K562 (cell line): Measurements from ENCODE around the gene CCNL2. TPM values are rescaled to one million over a fixed set of nuclear protein-coding genes. Genes with fewer than 3 reads are reported as not detected.

Experiments
- ATAC-seq: fragments of 200-7000 bp; cut with Tn5 transposase; 3 replicates; pipeline ENCODE4 v1.9.1; 2020; ENCODE audit warnings: moderate library complexity
- BruUV-seq: library from RNA; stranded (reverse); fragments of 400-500 nt; replicated peaks from 2 replicates; lab custom pipeline; 2021; lab: Mats Ljungman, UMichigan
- CTCF ChIA-PET: fragments of 300-600 bp; formaldehyde crosslinking; extraction: SDS; loops from one replicate; lab custom pipeline; 2021; ENCODE audit warnings: low intra/inter-chr PET ratio; lab: Yijun Ruan, JAX
- POLR2A ChIA-PET: fragments of 300-600, 350-650 bp; sonication (Branson Sonifier 250); formaldehyde crosslinking; extraction: SDS; loops from one replicate; lab custom pipeline; 2021; ENCODE audit warnings: antibody characterized with exemption, inconsistent platforms; lab: Yijun Ruan, JAX
- DNase-seq, 4 experiments: peaks; one replicate each; pipeline versions ENCODE4 v3.0.0 to v3.0.0-alpha.2; 2011 to 2018; ENCODE audit warnings: low spot score in 3 of 4, mixed read lengths in 3 of 4; ENCODE audit errors: extremely low read depth in 1 of 4
- FAIRE-seq: peaks from 2 replicates; lab custom pipeline; 2011; peaks lifted over from hg19 to GRCh38; lab: Jason Lieb, UNC
- H2AFZ ChIP-seq: 2 replicates; pipeline ENCODE4 v1.6.0; 2011; ENCODE audit warnings: low read depth, low read length, control low read depth, inconsistent platforms
- H3K27ac ChIP-seq: fragments of 200-600 bp; 3 replicates; pipeline ENCODE4 v1.8.0; 2011; ENCODE audit warnings: low read depth, mild to moderate bottlenecking, control low read depth, inconsistent platforms, low read length, moderate library complexity, mixed read lengths; ENCODE audit errors: extremely low read depth
- H3K27me3 ChIP-seq, 2 experiments: fragments of 300-600 bp in 1 of 2; 2 replicates in 1 of 2; 3 replicates in 1 of 2; pipeline versions ENCODE4 v1.6.0 to v1.8.0; 2011; ENCODE audit warnings: inconsistent platforms in 2 of 2, low read length in 2 of 2, mild to moderate bottlenecking in 1 of 2, mixed read lengths in 1 of 2, moderate library complexity in 1 of 2; ENCODE audit not compliant: control insufficient read depth in 2 of 2, insufficient read depth in 2 of 2
- H3K36me3 ChIP-seq: fragments of 300-600 bp; 3 replicates; pipeline ENCODE4 v1.8.0; 2011; ENCODE audit warnings: mild to moderate bottlenecking, low read length, inconsistent platforms; ENCODE audit not compliant: control insufficient read depth, insufficient read depth
- H3K4me1 ChIP-seq, 2 experiments: fragments of 200-600 bp in 1 of 2; replicated peaks in 1 of 2; 2 replicates in 1 of 2; 3 replicates in 1 of 2; pipeline versions ENCODE4 v1.5.1 to v1.8.0; 2011; ENCODE audit warnings: inconsistent platforms in 2 of 2, low read length in 2 of 2, mild to moderate bottlenecking in 1 of 2, mixed read lengths in 1 of 2, moderate library complexity in 1 of 2; ENCODE audit not compliant: control insufficient read depth in 2 of 2, insufficient read depth in 2 of 2
- H3K4me2 ChIP-seq: 2 replicates; pipeline ENCODE4 v1.6.1; 2011; ENCODE audit warnings: low read length, control low read depth, inconsistent platforms, mixed read lengths; ENCODE audit not compliant: insufficient read depth
- H3K4me3 ChIP-seq: fragments of 200-600 bp; sonication (generic), shearing (Covaris generic); 2 replicates; pipeline ENCODE4 v1.5.1; 2016; ENCODE audit warnings: control low read depth, inconsistent platforms
- H3K79me2 ChIP-seq: fragments of 200-600 bp; 3 replicates; pipeline ENCODE4 v1.8.0; 2011; ENCODE audit warnings: low read length, inconsistent platforms; ENCODE audit not compliant: control insufficient read depth, insufficient read depth
- H3K9ac ChIP-seq, 2 experiments: 2 replicates each; pipeline versions ENCODE4 v1.6.0 to v1.6.1; 2011; ENCODE audit warnings: low read depth in 2 of 2, low read length in 2 of 2, control low read depth in 1 of 2, inconsistent platforms in 1 of 2, mild to moderate bottlenecking in 1 of 2, mixed read lengths in 1 of 2; ENCODE audit not compliant: insufficient read depth in 1 of 2
- H3K9me1 ChIP-seq: one replicate; pipeline ENCODE4 v1.6.0; 2011; ENCODE audit warnings: inconsistent platforms, mild to moderate bottlenecking, low read length, moderate library complexity; ENCODE audit not compliant: control insufficient read depth, insufficient read depth
- H3K9me3 ChIP-seq: replicated peaks from 2 replicates; pipeline ENCODE4 v1.5.1; 2011; ENCODE audit warnings: low read depth, low read length, inconsistent platforms; ENCODE audit not compliant: control insufficient read depth, insufficient read depth
- H4K20me1 ChIP-seq: replicated peaks from 2 replicates; pipeline ENCODE4 v1.6.1; 2011; ENCODE audit warnings: low read length, inconsistent platforms, mixed read lengths; ENCODE audit not compliant: control insufficient read depth, insufficient read depth
- AFF4 ChIP-seq: sonication (generic); formaldehyde crosslinking; IDR thresholded peaks from 2 replicates; pipeline ENCODE4 v1.8.0; 2023; ENCODE audit warnings: mild to moderate bottlenecking, missing genetic modification reagents
- ELF4 ChIP-seq: fragments of 450-650 bp; formaldehyde crosslinking; IDR thresholded peaks from 2 replicates; pipeline ENCODE4 v1.4.0; 2022; ENCODE audit warnings: missing genetic modification characterization
- FOXA3 ChIP-seq, 2 experiments: fragments of 450-650 bp in 1 of 2; sonication (generic) in 1 of 2; formaldehyde crosslinking; IDR thresholded peaks in 1 of 2; conservative IDR thresholded peaks in 1 of 2; 2 replicates each; pipeline versions ENCODE4 v1.4.0 to v1.8.0; 2020 to 2022; ENCODE audit warnings: mild to moderate bottlenecking in 2 of 2, missing genetic modification reagents in 1 of 2
- HSF4 ChIP-seq: fragments of 250-450 bp; sonication (Bioruptor Pico); IDR thresholded peaks from 2 replicates; pipeline ENCODE4 v2.1.2; 2022; ENCODE audit warnings: mild to moderate bottlenecking, moderate library complexity, borderline replicate concordance
- SP1 ChIP-seq: sonication (generic); formaldehyde crosslinking; IDR thresholded peaks from 2 replicates; pipeline ENCODE4 v1.8.1; 2022; ENCODE audit warnings: mild to moderate bottlenecking, missing genetic modification reagents
- ZNF77 ChIP-seq: fragments of 250-450 bp; sonication (Bioruptor Pico); IDR thresholded peaks from 2 replicates; pipeline ENCODE4 v1.5.0; 2020
- WGBS: fragments of 100-300 bp; shearing (Covaris generic); methylation state at CpG from one replicate; pipeline ENCODE4 v1.1.6; 2016; ENCODE audit warnings: low coverage, mixed read lengths; ENCODE audit not compliant: insufficient coverage; ENCODE audit errors: missing lambda C conversion rate; 5-methylcytosine and 5-hydroxymethylcytosine counted together
- in situ Hi-C: fragments of 300-500 bp; cut with MboI; formaldehyde crosslinking; loops from 4 replicates; pipeline ENCODE4 v1.15.0; 2018; ENCODE audit warnings: inconsistent platforms, mixed read lengths
- intact Hi-C: fragments of 100-400 bp; cut with micrococcal nuclease; formaldehyde crosslinking; loops from 2 replicates; pipeline ENCODE4 v1.14.2; 2022
- polyA plus RNA-seq, 8 experiments: library from polyadenylated mRNA; depleted of rRNA in 4 of 8; stranded (reverse) in 5 of 8; unstranded in 3 of 8; fragments of >200 nt; fragmentation: Nextera tagmentation in 2 of 8; fragmentation: Illumina TruSeq in 1 of 8; extraction: Ambion mirVana in 2 of 8; extraction: Trizol in 1 of 8; gene quantifications; 2 replicates each; pipeline versions ENCODE4 v1.2.1 to v1.2.3, GENCODE V29; 2011 to 2014; ENCODE audit warnings: inconsistent platforms in 1 of 8, missing spikeins in 1 of 8
- total RNA-seq, 7 experiments: library from RNA; depleted of rRNA in 6 of 7; stranded (reverse); fragments of >200 nt in 6 of 7; fragmentation: Illumina TruSeq in 2 of 7; extraction: Trizol in 2 of 7; gene quantifications; 2 replicates each; pipeline versions ENCODE4 v1.2.1 to v1.2.3, GENCODE V29; 2011 to 2021; ENCODE audit warnings: low replicate concordance in 1 of 7
- TF ChIP-seq, protein P1 (sequence below), 2 experiments: fragments of 450-650 bp in 1 of 2; sonication (generic) in 1 of 2; formaldehyde crosslinking in 1 of 2; IDR thresholded peaks; 2 replicates each; pipeline versions ENCODE4 v1.7.1 to v1.9.0; 2016 to 2022; ENCODE audit warnings: inconsistent platforms in 1 of 2, mild to moderate bottlenecking in 1 of 2, missing genetic modification reagents in 1 of 2

Gene CCNL2
- total and polyA plus RNA-seq, 9 of the 15 experiments (the other 6 are each of a cell fraction or from before 2014, with no cell fraction given) = 2.8 to 287 (median 94.5) TPM

DNA sequence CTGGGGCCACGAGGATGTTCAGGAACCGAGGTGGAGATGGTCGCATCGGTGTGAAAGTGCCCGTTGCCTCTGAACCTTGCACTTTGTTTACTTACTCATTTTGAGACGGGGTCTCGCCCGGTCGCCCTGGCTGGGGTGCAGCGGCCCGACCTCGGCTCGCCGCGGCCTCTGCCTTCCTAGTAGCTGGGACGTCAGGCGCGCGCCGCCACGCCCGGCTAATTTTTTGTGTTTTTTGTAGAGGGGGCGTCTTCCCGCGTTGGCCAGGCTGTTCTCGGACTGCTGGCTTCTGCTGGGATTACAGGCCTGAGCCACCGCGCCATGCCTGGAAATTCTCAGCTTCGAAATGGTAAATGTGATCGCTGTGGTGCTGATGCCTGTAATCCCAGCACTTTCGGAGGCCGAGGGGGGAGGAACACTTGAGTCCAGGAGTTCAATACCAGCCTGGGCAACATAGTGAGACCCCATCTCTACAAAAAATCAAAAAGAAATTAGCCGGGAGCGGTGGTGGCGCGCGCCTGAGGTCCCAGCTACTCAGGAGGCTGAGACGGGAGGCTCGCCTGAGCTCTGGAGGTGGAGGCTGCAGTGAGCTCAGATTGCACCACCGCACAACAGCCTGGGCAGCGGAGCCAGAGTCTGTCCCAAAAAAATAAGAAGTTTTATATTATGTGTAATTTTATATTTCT is 8.6 kb upstream of the CCNL2 start:
- in situ Hi-C loops = no loop called here
- DNase-seq = peak in 1 of 4 experiments; percentile 61
- no peak for TF ChIP-seq SP1
- no peak for TF ChIP-seq ZNF77 (CRISPR knock-in tag)
- no peak for TF ChIP-seq HSF4 (CRISPR knock-in tag)
- TF ChIP-seq AFF4 (CRISPR knock-in tag) = peak; percentile 91
- no peak for TF ChIP-seq ELF4 (CRISPR knock-in tag)
- TF ChIP-seq, protein P1, sequence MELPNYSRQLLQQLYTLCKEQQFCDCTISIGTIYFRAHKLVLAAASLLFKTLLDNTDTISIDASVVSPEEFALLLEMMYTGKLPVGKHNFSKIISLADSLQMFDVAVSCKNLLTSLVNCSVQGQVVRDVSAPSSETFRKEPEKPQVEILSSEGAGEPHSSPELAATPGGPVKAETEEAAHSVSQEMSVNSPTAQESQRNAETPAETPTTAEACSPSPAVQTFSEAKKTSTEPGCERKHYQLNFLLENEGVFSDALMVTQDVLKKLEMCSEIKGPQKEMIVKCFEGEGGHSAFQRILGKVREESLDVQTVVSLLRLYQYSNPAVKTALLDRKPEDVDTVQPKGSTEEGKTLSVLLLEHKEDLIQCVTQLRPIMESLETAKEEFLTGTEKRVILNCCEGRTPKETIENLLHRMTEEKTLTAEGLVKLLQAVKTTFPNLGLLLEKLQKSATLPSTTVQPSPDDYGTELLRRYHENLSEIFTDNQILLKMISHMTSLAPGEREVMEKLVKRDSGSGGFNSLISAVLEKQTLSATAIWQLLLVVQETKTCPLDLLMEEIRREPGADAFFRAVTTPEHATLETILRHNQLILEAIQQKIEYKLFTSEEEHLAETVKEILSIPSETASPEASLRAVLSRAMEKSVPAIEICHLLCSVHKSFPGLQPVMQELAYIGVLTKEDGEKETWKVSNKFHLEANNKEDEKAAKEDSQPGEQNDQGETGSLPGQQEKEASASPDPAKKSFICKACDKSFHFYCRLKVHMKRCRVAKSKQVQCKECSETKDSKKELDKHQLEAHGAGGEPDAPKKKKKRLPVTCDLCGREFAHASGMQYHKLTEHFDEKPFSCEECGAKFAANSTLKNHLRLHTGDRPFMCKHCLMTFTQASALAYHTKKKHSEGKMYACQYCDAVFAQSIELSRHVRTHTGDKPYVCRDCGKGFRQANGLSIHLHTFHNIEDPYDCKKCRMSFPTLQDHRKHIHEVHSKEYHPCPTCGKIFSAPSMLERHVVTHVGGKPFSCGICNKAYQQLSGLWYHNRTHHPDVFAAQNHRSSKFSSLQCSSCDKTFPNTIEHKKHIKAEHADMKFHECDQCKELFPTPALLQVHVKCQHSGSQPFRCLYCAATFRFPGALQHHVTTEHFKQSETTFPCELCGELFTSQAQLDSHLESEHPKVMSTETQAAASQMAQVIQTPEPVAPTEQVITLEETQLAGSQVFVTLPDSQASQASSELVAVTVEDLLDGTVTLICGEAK (IDR thresholded peaks at IDR 0.05) = no peak
- TF ChIP-seq, protein P1 (CRISPR knock-in tag; IDR thresholded peaks at IDR 0.05) = 0 out of 2 replicates have a peak, but pooled peaks have one; percentile 14
- TF ChIP-seq FOXA3 (CRISPR knock-in tag; conservative IDR thresholded peaks at IDR 0.05 in 1 of 2, IDR thresholded peaks at IDR 0.05 in 1 of 2) = no peak

More for the DNA sequence above, 8.6 kb upstream of the CCNL2 start:
- H3K27ac ChIP-seq = peak overlapping the region; percentile 89
- peak; percentile 57 for ATAC-seq
- no peaks in the 10 kb centered on the region for H3K27me3 ChIP-seq
- no peaks in the 10 kb centered on the region for H3K9me1 ChIP-seq
- WGBS = 3% methylated on average over 40 of the region's 41 CpGs
- peaks cover 52% of the 10 kb centered on the region for H3K36me3 ChIP-seq
- H4K20me1 ChIP-seq = no peaks in the 10 kb centered on the region
- peak overlapping the region; percentile 98 for H3K4me2 ChIP-seq
- FAIRE-seq = no peak
- POLR2A ChIA-PET = interaction anchor here (0.6 to 3.6 kb wide), 16 partner anchors 9 to 384 kb away, joined by 3 to 26 read pairs (median 5); partner anchors contain the start of genes ANKRD65, AURKAIP1, CCNL2 and MIB2
- H3K4me1 ChIP-seq = peaks cover 14 to 44% of the 10 kb centered on the region in 2 experiments
- H3K9ac ChIP-seq = peak overlapping the region; percentile 99 to 100
- peak overlapping the region; percentile 100 for H3K4me3 ChIP-seq
- H3K9me3 ChIP-seq = peaks cover 5% of the 10 kb centered on the region
- CTCF ChIA-PET = no interaction called here
- intact Hi-C loops = loop anchor here (1.0 to 2.0 kb wide), 2 partner anchors 33 to 63 kb away; no protein-coding TSS in a partner anchor
- peak overlapping the region; percentile 82; the same call in 1 of the 2 replicates for H2AFZ ChIP-seq
- no TSS peak for BruUV-seq
- H3K79me2 ChIP-seq = peaks cover 56% of the 10 kb centered on the region
